ENCODE measurements around the gene SERPINF2. TPM values are rescaled to one million over a fixed set of nuclear protein-coding genes. Genes with fewer than 3 reads are reported as not detected.

SERPINF2 gene
- total RNA-seq, 1 donor from 2014 or later: 21.6 TPM

- peak overlapping the region; percentile 12 for H3K4me3 ChIP-seq
- H3K27me3 ChIP-seq: no peaks in the 10 kb centered on the region
- ATAC-seq (peak; percentile 16), DNase-seq (peak; percentile 80)
- peaks cover 15% of the 10 kb centered on the region for H3K36me3 ChIP-seq
- no peaks in the 10 kb centered on the region for H3K9me3 ChIP-seq
- TF ChIP-seq CTCF (IDR thresholded peaks at IDR 0.05): no peak
- peak overlapping the region; percentile 99 for H3K27ac ChIP-seq
- peaks cover 79% of the 10 kb centered on the region for H3K4me1 ChIP-seq
- intact Hi-C loops (cut with DNase I): loop anchor here (10.0 kb wide), 2 partner anchors 68 to 108 kb away; partner anchors contain the start of gene TLCD2
Measured at GRCh38 chr17:1783271-1783670, 40.6 kb downstream of the SERPINF2 start.

- Histone ChIP-seq H3K4me3 (peak overlapping the region; percentile 12), H3K4me1 (peaks cover 71% of the 10 kb centered on the region), H3K27ac (peak overlapping the region; percentile 99), H3K36me3 (peaks cover 11% of the 10 kb centered on the region), H3K27me3 (no peaks in the 10 kb centered on the region), H3K9me3 (no peaks in the 10 kb centered on the region)
- intact Hi-C loops (cut with DNase I): loop anchor here (10.0 kb wide), 2 partner anchors 69 to 109 kb away; partner anchors contain the start of gene TLCD2
- TF ChIP-seq CTCF (IDR thresholded peaks at IDR 0.05): peak; percentile 77
- peak; percentile 79 for ATAC-seq
- peak; percentile 85 for DNase-seq
Measured at GRCh38 chr17:1783834-1784611, 41.4 kb downstream of the SERPINF2 start.

- DNase-seq: no peak
- peak overlapping the region; percentile 75 for H3K27ac ChIP-seq
- no peaks in the 10 kb centered on the region for H3K9me3 ChIP-seq
- TF ChIP-seq CTCF (IDR thresholded peaks at IDR 0.05): no peak
- intact Hi-C loops (cut with DNase I): loop anchor here (10.0 kb wide), 2 partner anchors 71 to 111 kb away; partner anchors contain the start of gene TLCD2
- ATAC-seq: no peak
- H3K4me3 ChIP-seq: no peak overlapping the region
- H3K36me3 ChIP-seq: peaks cover 11% of the 10 kb centered on the region
- no peaks in the 10 kb centered on the region for H3K27me3 ChIP-seq
- peaks cover 57% of the 10 kb centered on the region for H3K4me1 ChIP-seq
Measured at GRCh38 chr17:1785930-1786329, 43.3 kb downstream of the SERPINF2 start.

- H3K27ac ChIP-seq: peak overlapping the region; percentile 75
- peaks cover 11% of the 10 kb centered on the region for H3K36me3 ChIP-seq
- no peak overlapping the region for H3K4me3 ChIP-seq
- peaks cover 53% of the 10 kb centered on the region for H3K4me1 ChIP-seq
- no peaks in the 10 kb centered on the region for H3K27me3 ChIP-seq
- H3K9me3 ChIP-seq: no peaks in the 10 kb centered on the region
- intact Hi-C loops (cut with DNase I): loop anchor here (10.0 kb wide), 2 partner anchors 72 to 112 kb away; partner anchors contain the start of gene TLCD2
- TF ChIP-seq CTCF (IDR thresholded peaks at IDR 0.05): no peak
- no peak for DNase-seq
- ATAC-seq: no peak
Measured at GRCh38 chr17:1786708-1787107, 44.0 kb downstream of the SERPINF2 start.

- intact Hi-C loops (cut with DNase I): loop anchor here (10.0 kb wide), 2 partner anchors 73 to 113 kb away; partner anchors contain the start of gene TLCD2
- no peak for TF ChIP-seq CTCF (IDR thresholded peaks at IDR 0.05)
- ATAC-seq: no peak
Measured at GRCh38 chr17:1787301-1787902, 44.7 kb downstream of the SERPINF2 start.

More at GRCh38 chr17:1787301-1787902, 44.7 kb downstream of the SERPINF2 start:
- H3K36me3 ChIP-seq: peaks cover 11% of the 10 kb centered on the region
- no peaks in the 10 kb centered on the region for H3K27me3 ChIP-seq
- no peak for DNase-seq
- H3K9me3 ChIP-seq: no peaks in the 10 kb centered on the region
- H3K4me1 ChIP-seq: peaks cover 46% of the 10 kb centered on the region
- peak overlapping the region; percentile 75 for H3K27ac ChIP-seq
- H3K4me3 ChIP-seq: no peak overlapping the region

Measured in upper lobe of right lung (tissue), 1 donor.